Measurements from ENCODE around the gene KBTBD2.

Gene KBTBD2

GRCh38 chr7:32915041-32915536 lies 23.5 kb upstream of the KBTBD2 start:
- H4K8ac ChIP-seq (ENCODE audit: low read depth, low read length): no peak overlapping the region
- no peak overlapping the region for H2BK5ac ChIP-seq (ENCODE audit: low read length)
- no peak overlapping the region for H3K18ac ChIP-seq (ENCODE audit: low read length)
- H3K14ac ChIP-seq (ENCODE audit: low read length): no peak overlapping the region
- no peak overlapping the region for H3K4ac ChIP-seq (ENCODE audit: low read length)
- no peak overlapping the region for H4K91ac ChIP-seq (ENCODE audit: low read depth, low read length, poor library complexity)
- WGBS, 2 donors (ENCODE audit: extremely low coverage in 2 of 2, insufficient read length in 2 of 2, insufficient replicate concordance in 1 of 2): no CpG with 5 or more reads among the region's 5 CpGs
- peak overlapping the region in 1 of 2 donors; percentile 59 for H3K4me3 ChIP-seq (ENCODE audit: low read length in 2 of 2)
- H2BK12ac ChIP-seq (ENCODE audit: low read length): no peak overlapping the region
- no peak overlapping the region for H2AK5ac ChIP-seq (ENCODE audit: low read depth, low read length)
- DNase-seq (ENCODE audit: low spot score): no peak
- no peaks in the 10 kb centered on the region for H3K9me3 ChIP-seq (replicated peaks in 1 of 2; ENCODE audit: control insufficient read depth in 2 of 2, insufficient read depth in 1 of 2, low read depth in 1 of 2, low read length in 2 of 2)
- H2BK15ac ChIP-seq (ENCODE audit: low read length): no peak overlapping the region
- peaks cover 4 to 64% of the 10 kb centered on the region in 2 donors for H3K36me3 ChIP-seq (replicated peaks in 1 of 2; ENCODE audit: control insufficient read depth in 2 of 2, insufficient read depth in 2 of 2, low read length in 2 of 2)
- H3K9ac ChIP-seq (ENCODE audit: low read depth, low read length, poor library complexity): no peak overlapping the region
- no peak overlapping the region for H3K23ac ChIP-seq (ENCODE audit: low read depth, low read length, poor library complexity)
- H3K4me2 ChIP-seq (ENCODE audit: insufficient read depth, low read length, poor library complexity, severe bottlenecking): no peak overlapping the region
- H2AFZ ChIP-seq (ENCODE audit: low read length): no peak overlapping the region
- no peak overlapping the region for H2BK120ac ChIP-seq (ENCODE audit: low read depth, low read length)
- no peaks in the 10 kb centered on the region for H3K4me1 ChIP-seq (ENCODE audit: control insufficient read depth in 2 of 2, insufficient read depth in 1 of 2, low read depth in 1 of 2, low read length in 2 of 2)
- H3K27ac ChIP-seq (replicated peaks; ENCODE audit: low read length): no peak overlapping the region
- H3K79me1 ChIP-seq (ENCODE audit: low read depth, low read length): no peaks in the 10 kb centered on the region
- no peaks in the 10 kb centered on the region for H3K27me3 ChIP-seq (ENCODE audit: control insufficient read depth in 3 of 3, insufficient read depth in 3 of 3, low read depth in 1 of 3, low read length in 3 of 3)

GRCh38 chr7:32914184-32914583 lies 22.6 kb upstream of the KBTBD2 start:
- no peaks in the 10 kb centered on the region for H3K9me3 ChIP-seq (replicated peaks in 1 of 2; ENCODE audit: control insufficient read depth in 2 of 2, insufficient read depth in 1 of 2, low read depth in 1 of 2, low read length in 2 of 2)

GRCh38 chr7:32910195-32910594 lies 18.6 kb upstream of the KBTBD2 start:
- no peak overlapping the region for H3K18ac ChIP-seq (ENCODE audit: low read length)
- peaks cover 0 to 2% of the 10 kb centered on the region in 2 donors for H3K4me1 ChIP-seq (ENCODE audit: control insufficient read depth in 2 of 2, insufficient read depth in 1 of 2, low read depth in 1 of 2, low read length in 2 of 2)
- no peak overlapping the region for H3K9ac ChIP-seq (ENCODE audit: low read depth, low read length, poor library complexity)
- H2AK5ac ChIP-seq (ENCODE audit: low read depth, low read length): no peak overlapping the region
- H3K23ac ChIP-seq (ENCODE audit: low read depth, low read length, poor library complexity): no peak overlapping the region
- H3K79me1 ChIP-seq (ENCODE audit: low read depth, low read length): no peaks in the 10 kb centered on the region
- no peak overlapping the region for H2BK12ac ChIP-seq (ENCODE audit: low read length)
- H3K4me2 ChIP-seq (ENCODE audit: insufficient read depth, low read length, poor library complexity, severe bottlenecking): no peak overlapping the region
- DNase-seq (ENCODE audit: low spot score): no peak
- H3K36me3 ChIP-seq (replicated peaks in 1 of 2; ENCODE audit: control insufficient read depth in 2 of 2, insufficient read depth in 2 of 2, low read length in 2 of 2): peaks cover 1 to 19% of the 10 kb centered on the region in 2 donors
- no peak overlapping the region for H3K4me3 ChIP-seq (ENCODE audit: low read length in 2 of 2)
- H2BK5ac ChIP-seq (ENCODE audit: low read length): no peak overlapping the region
- no peak overlapping the region for H2BK120ac ChIP-seq (ENCODE audit: low read depth, low read length)
- no peak overlapping the region for H3K4ac ChIP-seq (ENCODE audit: low read length)
- H3K9me3 ChIP-seq (replicated peaks in 1 of 2; ENCODE audit: control insufficient read depth in 2 of 2, insufficient read depth in 1 of 2, low read depth in 1 of 2, low read length in 2 of 2): no peaks in the 10 kb centered on the region
- no peaks in the 10 kb centered on the region for H3K27me3 ChIP-seq (ENCODE audit: control insufficient read depth in 3 of 3, insufficient read depth in 3 of 3, low read depth in 1 of 3, low read length in 3 of 3)
- no peak overlapping the region for H2BK15ac ChIP-seq (ENCODE audit: low read length)
- no peak overlapping the region for H4K8ac ChIP-seq (ENCODE audit: low read depth, low read length)
- no peak overlapping the region for H3K27ac ChIP-seq (replicated peaks; ENCODE audit: low read length)
- no CpG with 5 or more reads among the region's 1 CpG for WGBS, 2 donors (ENCODE audit: extremely low coverage in 2 of 2, insufficient read length in 2 of 2, insufficient replicate concordance in 1 of 2)
- no peak overlapping the region for H4K91ac ChIP-seq (ENCODE audit: low read depth, low read length, poor library complexity)
- H2AFZ ChIP-seq (ENCODE audit: low read length): no peak overlapping the region
- no peak overlapping the region for H3K14ac ChIP-seq (ENCODE audit: low read length)

More at GRCh38 chr7:32914184-32914583, 22.6 kb upstream of the KBTBD2 start:
- H3K36me3 ChIP-seq (replicated peaks in 1 of 2; ENCODE audit: control insufficient read depth in 2 of 2, insufficient read depth in 2 of 2, low read length in 2 of 2): peaks cover 4 to 58% of the 10 kb centered on the region in 2 donors
- no peak overlapping the region for H4K91ac ChIP-seq (ENCODE audit: low read depth, low read length, poor library complexity)
- no peak overlapping the region for H2AFZ ChIP-seq (ENCODE audit: low read length)
- WGBS, 2 donors (ENCODE audit: extremely low coverage in 2 of 2, insufficient read length in 2 of 2, insufficient replicate concordance in 1 of 2): no CpG with 5 or more reads among the region's 1 CpG
- no peak for DNase-seq (ENCODE audit: low spot score)
- no peaks in the 10 kb centered on the region for H3K27me3 ChIP-seq (ENCODE audit: control insufficient read depth in 3 of 3, insufficient read depth in 3 of 3, low read depth in 1 of 3, low read length in 3 of 3)
- H2BK15ac ChIP-seq (ENCODE audit: low read length): no peak overlapping the region
- no peaks in the 10 kb centered on the region for H3K79me1 ChIP-seq (ENCODE audit: low read depth, low read length)
- H3K27ac ChIP-seq (replicated peaks; ENCODE audit: low read length): no peak overlapping the region
- H3K4me2 ChIP-seq (ENCODE audit: insufficient read depth, low read length, poor library complexity, severe bottlenecking): no peak overlapping the region
- no peak overlapping the region for H4K8ac ChIP-seq (ENCODE audit: low read depth, low read length)
- no peak overlapping the region for H3K14ac ChIP-seq (ENCODE audit: low read length)
- H2BK5ac ChIP-seq (ENCODE audit: low read length): no peak overlapping the region
- no peak overlapping the region for H2BK120ac ChIP-seq (ENCODE audit: low read depth, low read length)
- H3K9ac ChIP-seq (ENCODE audit: low read depth, low read length, poor library complexity): no peak overlapping the region
- no peak overlapping the region for H2BK12ac ChIP-seq (ENCODE audit: low read length)
- no peak overlapping the region for H3K4ac ChIP-seq (ENCODE audit: low read length)
- no peak overlapping the region for H3K18ac ChIP-seq (ENCODE audit: low read length)
- no peak overlapping the region for H3K4me3 ChIP-seq (ENCODE audit: low read length in 2 of 2)
- no peaks in the 10 kb centered on the region for H3K4me1 ChIP-seq (ENCODE audit: control insufficient read depth in 2 of 2, insufficient read depth in 1 of 2, low read depth in 1 of 2, low read length in 2 of 2)
- no peak overlapping the region for H2AK5ac ChIP-seq (ENCODE audit: low read depth, low read length)
- no peak overlapping the region for H3K23ac ChIP-seq (ENCODE audit: low read depth, low read length, poor library complexity)

GRCh38 chr7:32905175-32905662 lies 13.7 kb upstream of the KBTBD2 start:
- peak; percentile 52 for DNase-seq (ENCODE audit: low spot score)
- H3K4me3 ChIP-seq (ENCODE audit: low read length in 2 of 2): peak overlapping the region in 1 of 2 donors; percentile 55

More at GRCh38 chr7:32905175-32905662, 13.7 kb upstream of the KBTBD2 start:
- no peak overlapping the region for H2AFZ ChIP-seq (ENCODE audit: low read length)
- no peak overlapping the region for H3K9ac ChIP-seq (ENCODE audit: low read depth, low read length, poor library complexity)
- no peaks in the 10 kb centered on the region for H3K9me3 ChIP-seq (replicated peaks in 1 of 2; ENCODE audit: control insufficient read depth in 2 of 2, insufficient read depth in 1 of 2, low read depth in 1 of 2, low read length in 2 of 2)
- H3K4ac ChIP-seq (ENCODE audit: low read length): no peak overlapping the region
- H3K36me3 ChIP-seq (replicated peaks in 1 of 2; ENCODE audit: control insufficient read depth in 2 of 2, insufficient read depth in 2 of 2, low read length in 2 of 2): no peaks in the 10 kb centered on the region
- H3K27me3 ChIP-seq (ENCODE audit: control insufficient read depth in 3 of 3, insufficient read depth in 3 of 3, low read depth in 1 of 3, low read length in 3 of 3): no peaks in the 10 kb centered on the region
- H2BK12ac ChIP-seq (ENCODE audit: low read length): no peak overlapping the region
- H3K79me1 ChIP-seq (ENCODE audit: low read depth, low read length): no peaks in the 10 kb centered on the region
- peak overlapping the region; percentile 37 for H3K4me2 ChIP-seq (ENCODE audit: insufficient read depth, low read length, poor library complexity, severe bottlenecking)
- no CpG with 5 or more reads among the region's 12 CpGs for WGBS, 2 donors (ENCODE audit: extremely low coverage in 2 of 2, insufficient read length in 2 of 2, insufficient replicate concordance in 1 of 2)
- H3K4me1 ChIP-seq (ENCODE audit: control insufficient read depth in 2 of 2, insufficient read depth in 1 of 2, low read depth in 1 of 2, low read length in 2 of 2): peaks cover 0 to 2% of the 10 kb centered on the region in 2 donors
- no peak overlapping the region for H2BK5ac ChIP-seq (ENCODE audit: low read length)
- H3K23ac ChIP-seq (ENCODE audit: low read depth, low read length, poor library complexity): no peak overlapping the region
- no peak overlapping the region for H2BK120ac ChIP-seq (ENCODE audit: low read depth, low read length)
- H3K18ac ChIP-seq (ENCODE audit: low read length): no peak overlapping the region
- no peak overlapping the region for H4K8ac ChIP-seq (ENCODE audit: low read depth, low read length)
- no peak overlapping the region for H3K27ac ChIP-seq (replicated peaks; ENCODE audit: low read length)
- no peak overlapping the region for H3K14ac ChIP-seq (ENCODE audit: low read length)
- H4K91ac ChIP-seq (ENCODE audit: low read depth, low read length, poor library complexity): no peak overlapping the region
- no peak overlapping the region for H2AK5ac ChIP-seq (ENCODE audit: low read depth, low read length)
- no peak overlapping the region for H2BK15ac ChIP-seq (ENCODE audit: low read length)
